Skeletal muscle satellite cell (primary cell): Measurements from ENCODE around the gene GRIK5.
A peak's percentile ranks its signal among the peaks of the same experiment; 100 is the strongest.
"Not testable (repeated sequence)": the region's sequence is repeated elsewhere in the genome, so short reads cannot be mapped to it uniquely, and the experiment has no call there.

ENCODE experiments used
- H3K27me3 ChIP-seq: 2 replicates; pipeline ENCODE4 v1.7.0; 2013; ENCODE audit warnings: low read length; ENCODE audit not compliant: control insufficient read depth, insufficient read depth
- H3K36me3 ChIP-seq: 2 replicates; pipeline ENCODE4 v1.7.0; 2013; ENCODE audit warnings: mild to moderate bottlenecking, control low read depth, low read length; ENCODE audit not compliant: insufficient read depth
- H3K4me1 ChIP-seq: 2 replicates; pipeline ENCODE4 v1.7.0; 2013; ENCODE audit warnings: low read length; ENCODE audit not compliant: control insufficient read depth, insufficient read depth
- H3K4me2 ChIP-seq: 2 replicates; pipeline ENCODE4 v1.7.0; 2013; ENCODE audit warnings: mild to moderate bottlenecking, low read length
- H3K4me3 ChIP-seq: 2 replicates; pipeline ENCODE4 v1.7.0; 2013; ENCODE audit warnings: low read length
- H3K9ac ChIP-seq: 2 replicates; pipeline ENCODE4 v1.7.0; 2013; ENCODE audit warnings: mild to moderate bottlenecking, low read depth, low read length, moderate library complexity
- H3K9me3 ChIP-seq: replicated peaks from 2 replicates; pipeline ENCODE4 v1.7.0; 2013; ENCODE audit warnings: mild to moderate bottlenecking, control low read depth, low read length

Gene GRIK5

GRCh38 chr19:41998246-41999020 is 71.6 kb downstream of the GRIK5 start:
- Histone ChIP-seq H3K4me3 (no peak overlapping the region), H3K9ac (no peak overlapping the region), H3K4me2 (peak overlapping the region; percentile 61), H3K36me3 (no peaks in the 10 kb centered on the region), H3K27me3 (peaks cover 70% of the 10 kb centered on the region), H3K4me1 (no peaks in the 10 kb centered on the region), H3K9me3 (no peaks in the 10 kb centered on the region)

DNA sequence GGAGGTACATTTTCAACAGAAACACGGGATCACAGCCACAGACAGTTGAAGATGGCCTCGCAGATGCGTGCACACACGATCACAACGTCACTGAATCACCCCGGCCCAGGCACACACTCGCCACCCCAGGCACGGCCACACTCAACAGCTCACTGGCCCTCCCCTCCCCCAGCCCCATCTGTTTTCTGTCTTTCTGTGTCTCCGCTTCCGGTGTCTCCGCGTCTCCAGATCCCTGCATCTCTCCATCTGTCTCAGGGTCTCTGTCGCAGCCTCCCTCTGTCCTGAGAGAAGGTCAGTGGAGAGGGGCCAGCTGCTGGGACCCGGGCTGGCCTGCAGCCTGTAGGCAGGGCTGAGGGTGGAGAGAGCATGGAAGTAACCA is 72.2 kb downstream of the GRIK5 start:
- H3K27me3 ChIP-seq = peaks cover 74% of the 10 kb centered on the region
- H3K4me3 ChIP-seq = no peak overlapping the region
- no peak overlapping the region for H3K9ac ChIP-seq
- H3K4me1 ChIP-seq = no peaks in the 10 kb centered on the region
- no peaks in the 10 kb centered on the region for H3K9me3 ChIP-seq
- H3K4me2 ChIP-seq = no peak overlapping the region
- no peaks in the 10 kb centered on the region for H3K36me3 ChIP-seq

DNA sequence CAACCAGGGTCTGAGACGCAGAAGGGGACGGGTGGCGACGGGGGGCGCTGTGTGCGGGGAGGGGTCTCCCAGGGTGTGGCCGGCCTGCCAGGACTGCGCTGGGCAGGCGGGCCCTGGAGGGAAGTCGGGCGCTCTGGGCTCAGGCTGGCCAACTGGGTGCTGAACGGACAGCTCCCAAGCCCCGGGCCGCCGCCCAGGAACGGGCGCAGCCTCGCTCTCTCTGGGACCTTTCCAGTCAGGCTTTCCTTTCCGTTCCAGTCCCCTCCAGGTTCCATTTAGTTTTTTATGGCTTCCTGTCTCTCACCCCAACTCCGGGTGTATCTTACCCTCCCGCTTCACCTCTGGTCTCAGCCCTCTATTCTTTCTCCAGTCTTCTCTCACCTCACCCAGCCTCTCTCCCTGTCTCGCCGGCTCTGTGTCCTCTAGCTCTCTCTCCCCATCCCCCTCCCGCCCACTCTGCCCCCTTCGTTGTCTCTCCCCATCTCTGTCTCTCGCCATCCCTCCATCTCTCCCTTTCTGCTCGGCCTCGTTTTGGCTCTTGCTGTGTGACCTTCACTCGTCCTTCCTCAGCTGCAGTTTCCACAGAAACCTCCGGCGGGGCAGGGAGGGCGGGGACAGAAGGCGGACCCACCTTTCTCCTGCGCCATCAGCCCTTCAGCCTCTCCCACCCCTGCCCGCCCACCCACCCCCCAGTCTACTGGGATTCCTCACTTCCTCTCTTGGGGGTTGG is 72.7 kb downstream of the GRIK5 start:
- Histone ChIP-seq H3K4me3 (no peak overlapping the region), H3K4me2 (peak overlapping the region; percentile 50), H3K4me1 (no peaks in the 10 kb centered on the region), H3K9ac (no peak overlapping the region), H3K27me3 (peaks cover 75% of the 10 kb centered on the region), H3K9me3 (no peaks in the 10 kb centered on the region), H3K36me3 (no peaks in the 10 kb centered on the region)

- H3K9ac ChIP-seq = no peak overlapping the region
- H3K4me3 ChIP-seq = no peak overlapping the region
- no peak overlapping the region for H3K4me2 ChIP-seq
- H3K9me3 ChIP-seq = no peaks in the 10 kb centered on the region
- no peaks in the 10 kb centered on the region for H3K36me3 ChIP-seq
- peaks cover 71% of the 10 kb centered on the region for H3K27me3 ChIP-seq
- no peaks in the 10 kb centered on the region for H3K4me1 ChIP-seq
Observed at GRCh38 chr19:41995959-41996797, 73.8 kb downstream of the GRIK5 start.

DNA sequence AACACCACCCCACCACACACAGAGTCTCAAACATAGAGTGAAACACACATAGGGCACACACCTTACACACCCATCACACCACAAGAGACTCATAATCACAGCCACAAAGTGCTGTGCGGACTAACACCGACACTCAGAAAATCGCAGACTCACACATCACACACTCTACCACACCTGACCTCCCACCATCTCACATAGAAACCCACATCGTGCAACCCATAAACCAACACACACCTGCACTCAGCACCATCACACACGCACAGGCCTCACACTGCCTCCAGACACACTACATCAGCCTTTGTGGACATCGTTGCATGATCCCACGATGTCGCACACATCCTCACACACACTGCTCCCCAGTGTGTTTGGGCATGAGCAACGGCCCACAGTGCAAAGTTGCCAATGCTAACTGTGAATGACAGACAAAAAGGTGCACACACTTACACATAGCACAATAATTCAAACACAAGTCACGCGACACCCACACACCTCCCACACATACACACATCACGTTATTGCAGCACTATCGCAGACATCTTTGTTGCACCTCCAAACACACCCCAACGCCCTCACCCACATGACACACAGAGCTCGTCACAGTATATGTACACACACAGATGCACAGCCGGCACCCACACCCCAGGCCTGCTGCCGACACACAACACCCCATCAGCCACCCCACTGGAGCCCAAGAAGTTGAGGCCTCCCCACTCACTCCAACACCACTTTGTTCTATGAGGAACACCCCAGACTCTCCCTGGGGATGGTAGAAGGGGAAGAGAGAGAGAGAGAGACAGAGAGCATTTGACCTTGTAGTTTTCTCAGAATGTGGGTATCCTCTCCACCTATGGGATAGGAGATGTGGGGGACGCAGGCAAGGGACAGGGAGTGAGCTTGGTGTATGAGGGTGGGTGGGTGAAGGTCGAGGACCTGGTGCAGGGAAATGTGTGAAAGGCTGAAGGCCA is 74.7 kb downstream of the GRIK5 start:
- no peaks in the 10 kb centered on the region for H3K4me1 ChIP-seq
- no peak overlapping the region for H3K4me2 ChIP-seq
- no peak overlapping the region for H3K9ac ChIP-seq
- H3K27me3 ChIP-seq = peaks cover 72% of the 10 kb centered on the region
- no peaks in the 10 kb centered on the region for H3K36me3 ChIP-seq
- H3K4me3 ChIP-seq = no peak overlapping the region
- H3K9me3 ChIP-seq = no peaks in the 10 kb centered on the region

GRCh38 chr19:41994521-41994971 is 75.5 kb downstream of the GRIK5 start:
- H3K9ac ChIP-seq = no peak overlapping the region
- H3K4me1 ChIP-seq = no peaks in the 10 kb centered on the region
- no peak overlapping the region for H3K4me3 ChIP-seq
- peak overlapping the region; percentile 83 for H3K4me2 ChIP-seq
- H3K27me3 ChIP-seq = peaks cover 71% of the 10 kb centered on the region
- no peaks in the 10 kb centered on the region for H3K9me3 ChIP-seq
- no peaks in the 10 kb centered on the region for H3K36me3 ChIP-seq

GRCh38 chr19:41993612-41994483 is 76.2 kb downstream of the GRIK5 start, which contains the start of gene ATP1A3:
ATP1A3 (minus strand) TSS chr19:41994230; CDS start chr19:41994076, 154 bp downstream.
- H3K4me3 ChIP-seq = peak within 1 kb of the TSS; percentile 65
- H3K4me2 ChIP-seq = peak within 1 kb of the TSS; percentile 83
- peaks cover 67% of the 10 kb centered on the region for H3K27me3 ChIP-seq
- H3K4me1 ChIP-seq = no peaks in the 10 kb centered on the region
- no peaks in the 10 kb centered on the region for H3K36me3 ChIP-seq
- no peaks in the 10 kb centered on the region for H3K9me3 ChIP-seq
- H3K9ac ChIP-seq = no peak within 1 kb of the TSS

- not testable (repeated sequence) for H3K4me3 ChIP-seq, H3K9ac ChIP-seq, H3K9me3 ChIP-seq, H3K4me1 ChIP-seq, H3K36me3 ChIP-seq, H3K4me2 ChIP-seq
- H3K27me3 ChIP-seq = peaks cover 66% of the 10 kb centered on the region
Observed at GRCh38 chr19:41991925-41992569, 78.0 kb downstream of the GRIK5 start.

GRCh38 chr19:41991025-41991424 is 79.0 kb downstream of the GRIK5 start:
- no peaks in the 10 kb centered on the region for H3K4me1 ChIP-seq
- H3K27me3 ChIP-seq = peaks cover 61% of the 10 kb centered on the region
- no peaks in the 10 kb centered on the region for H3K36me3 ChIP-seq
- H3K9me3 ChIP-seq = no peaks in the 10 kb centered on the region
- no peak overlapping the region for H3K4me3 ChIP-seq
- no peak overlapping the region for H3K9ac ChIP-seq
- H3K4me2 ChIP-seq = no peak overlapping the region
